Activated naive CD8-positive, alpha-beta T cell treated with anti-CD3 and anti-CD28 coated beads, Interleukin-2, amount 50 U/mL, for 16 hours (primary cell): ENCODE data around the gene ATOSA.

Experiments
- DNase-seq: peaks from one replicate; pipeline ENCODE4 v3.0.0-alpha.2; 2020; ENCODE audit warnings: low read depth, low spot score

The ATOSA gene

GRCh38 chr15:52651868-52652267 lies 27.3 kb downstream of the ATOSA start:
- DNase-seq: no peak

- no peak for DNase-seq
These were observed 28.1 kb downstream of the ATOSA start for GRCh38 chr15:52651114-52651513.

GRCh38 chr15:52649686-52650085 lies 29.5 kb downstream of the ATOSA start:
- no peak for DNase-seq

- no peak for DNase-seq
These were observed 33.3 kb downstream of the ATOSA start for GRCh38 chr15:52645916-52646315.

GRCh38 chr15:52642386-52643361 lies 36.5 kb downstream of the ATOSA start:
- DNase-seq: no peak

GRCh38 chr15:52636459-52636858 lies 42.7 kb downstream of the ATOSA start:
- DNase-seq: no peak

GRCh38 chr15:52635908-52636307 lies 43.3 kb downstream of the ATOSA start:
- DNase-seq: no peak
